ENCODE results near the gene PEX7.
"Not testable (repeated sequence)": the region's sequence is repeated elsewhere in the genome, so short reads cannot be mapped to it uniquely, and the experiment has no call there.

PEX7 gene

GRCh38 chr6:136956590-136957544, 134.5 kb downstream of the PEX7 start:
- no peak for TF ChIP-seq CTCF (IDR thresholded peaks at IDR 0.05; ENCODE audit: low read depth, low read length)
- no peak overlapping the region for H3K4me3 ChIP-seq (ENCODE audit: low read depth, low read length)
- no peak for DNase-seq (ENCODE audit: low read depth, low spot score)
- in situ Hi-C loops (cut with HindIII; ENCODE audit: low sequenced_read_pairs), result no loop called here

GRCh38 chr6:136958168-136958567, 135.8 kb downstream of the PEX7 start:
- in situ Hi-C loops (cut with HindIII; ENCODE audit: low sequenced_read_pairs), result no loop called here
- no peak for DNase-seq (ENCODE audit: low read depth, low spot score)
- no peak overlapping the region for H3K4me3 ChIP-seq (ENCODE audit: low read depth, low read length)
- no peak for TF ChIP-seq CTCF (IDR thresholded peaks at IDR 0.05; ENCODE audit: low read depth, low read length)

- no peak for DNase-seq (ENCODE audit: low read depth, low spot score)
- in situ Hi-C loops (cut with HindIII; ENCODE audit: low sequenced_read_pairs), result no loop called here
- no peak overlapping the region for H3K4me3 ChIP-seq (ENCODE audit: low read depth, low read length)
- no peak for TF ChIP-seq CTCF (IDR thresholded peaks at IDR 0.05; ENCODE audit: low read depth, low read length)
These were observed 137.1 kb downstream of the PEX7 start for GRCh38 chr6:136959471-136959891.

- in situ Hi-C loops (cut with HindIII; ENCODE audit: low sequenced_read_pairs); H3K4me3 ChIP-seq (ENCODE audit: low read depth, low read length); DNase-seq (ENCODE audit: low read depth, low spot score): not testable (repeated sequence)
These were observed 137.5 kb downstream of the PEX7 start for GRCh38 chr6:136959935-136960334.

GRCh38 chr6:136960781-136961180, 138.4 kb downstream of the PEX7 start:
- no peak for DNase-seq (ENCODE audit: low read depth, low spot score)
- in situ Hi-C loops (cut with HindIII; ENCODE audit: low sequenced_read_pairs), result no loop called here
- no peak for TF ChIP-seq CTCF (IDR thresholded peaks at IDR 0.05; ENCODE audit: low read depth, low read length)
- no peak overlapping the region for H3K4me3 ChIP-seq (ENCODE audit: low read depth, low read length)

GRCh38 chr6:136961848-136962247, 139.5 kb downstream of the PEX7 start:
- TF ChIP-seq CTCF (IDR thresholded peaks at IDR 0.05; ENCODE audit: low read depth, low read length), result no peak
- no peak for DNase-seq (ENCODE audit: low read depth, low spot score)
- no peak overlapping the region for H3K4me3 ChIP-seq (ENCODE audit: low read depth, low read length)
- in situ Hi-C loops (cut with HindIII; ENCODE audit: low sequenced_read_pairs), result no loop called here

- no peak for DNase-seq (ENCODE audit: low read depth, low spot score)
- no peak for TF ChIP-seq CTCF (IDR thresholded peaks at IDR 0.05; ENCODE audit: low read depth, low read length)
- in situ Hi-C loops (cut with HindIII; ENCODE audit: low sequenced_read_pairs), result no loop called here
- no peak overlapping the region for H3K4me3 ChIP-seq (ENCODE audit: low read depth, low read length)
These were observed 140.3 kb downstream of the PEX7 start for GRCh38 chr6:136962661-136963060.
